Activated naive CD4-positive, alpha-beta T cell treated with anti-CD3 and anti-CD28 coated beads, Interleukin-2, amount 50 U/mL, for 16 hours (primary cell): ENCODE measurements around the gene FGF18.
"Not testable (repeated sequence)": the region's sequence is repeated elsewhere in the genome, so short reads cannot be mapped to it uniquely, and the experiment has no call there.

Experiments used
- DNase-seq: peaks from one replicate; pipeline ENCODE4 v3.0.0-alpha.2; 2020

Gene FGF18, protein sequence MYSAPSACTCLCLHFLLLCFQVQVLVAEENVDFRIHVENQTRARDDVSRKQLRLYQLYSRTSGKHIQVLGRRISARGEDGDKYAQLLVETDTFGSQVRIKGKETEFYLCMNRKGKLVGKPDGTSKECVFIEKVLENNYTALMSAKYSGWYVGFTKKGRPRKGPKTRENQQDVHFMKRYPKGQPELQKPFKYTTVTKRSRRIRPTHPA

DNA sequence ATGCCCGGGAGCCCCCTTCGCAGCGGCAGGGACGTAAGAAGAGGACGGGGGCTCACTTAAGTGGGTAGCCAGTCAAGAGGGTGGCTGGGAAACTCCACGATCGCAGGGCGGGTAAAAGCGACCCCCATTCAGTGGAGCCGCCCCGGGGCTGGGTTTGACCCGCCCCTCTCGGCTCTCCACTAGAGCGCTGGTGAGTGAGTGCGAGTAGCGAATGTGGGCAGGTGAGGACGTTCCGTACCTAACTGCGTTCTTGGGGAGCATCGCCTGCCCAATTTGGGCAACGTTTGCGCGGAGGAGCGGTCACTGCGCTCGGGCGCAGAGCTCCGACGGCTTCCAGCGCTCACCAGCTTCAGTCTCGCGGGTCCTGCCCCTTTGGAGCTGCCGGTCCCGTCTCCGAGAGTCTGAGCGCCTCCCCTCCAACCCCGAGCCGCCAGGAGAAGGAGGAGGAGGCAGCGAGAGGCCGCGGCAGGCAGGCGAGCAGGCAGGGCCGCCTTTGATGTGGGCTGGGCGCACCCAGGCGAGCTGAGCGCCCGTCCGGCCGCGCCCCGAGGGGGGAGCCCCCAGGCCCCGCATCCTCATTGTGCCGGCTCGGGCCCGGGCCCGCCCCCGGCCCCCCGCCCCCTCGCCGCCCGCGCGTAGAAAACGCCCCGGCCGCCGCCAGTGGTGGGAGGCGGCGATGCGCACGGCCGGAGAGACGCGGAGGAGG, at the start of gene FGF18:
FGF18 (plus strand) TSS at position 666 of the 706 bp plus-strand sequence. CDS start 553 bp downstream, outside the sequence.
- peak; percentile 35 for DNase-seq

DNA sequence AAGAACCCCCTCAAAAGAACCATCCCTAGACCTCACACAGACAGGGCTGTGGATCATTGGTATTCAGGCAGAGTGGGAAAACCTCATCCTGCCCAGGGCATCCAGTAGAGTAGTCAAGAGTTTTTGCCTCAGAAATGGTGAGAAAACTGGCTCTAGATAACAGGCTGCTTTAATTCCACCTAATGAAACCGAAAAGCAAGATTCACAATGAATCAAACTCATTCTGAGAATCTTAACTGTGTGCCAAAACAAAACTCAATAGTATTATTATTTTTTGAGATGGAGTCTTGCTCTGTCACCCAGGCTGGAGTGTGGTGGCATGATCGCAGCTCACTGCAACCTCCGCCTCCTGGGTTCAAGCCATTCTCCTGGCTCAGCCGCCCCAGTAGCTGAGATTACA, 49.5 kb upstream of the FGF18 start:
- DNase-seq = no peak

GRCh38 chr5:171370881-171371280, 48.6 kb upstream of the FGF18 start:
- DNase-seq = not testable (repeated sequence)

DNA sequence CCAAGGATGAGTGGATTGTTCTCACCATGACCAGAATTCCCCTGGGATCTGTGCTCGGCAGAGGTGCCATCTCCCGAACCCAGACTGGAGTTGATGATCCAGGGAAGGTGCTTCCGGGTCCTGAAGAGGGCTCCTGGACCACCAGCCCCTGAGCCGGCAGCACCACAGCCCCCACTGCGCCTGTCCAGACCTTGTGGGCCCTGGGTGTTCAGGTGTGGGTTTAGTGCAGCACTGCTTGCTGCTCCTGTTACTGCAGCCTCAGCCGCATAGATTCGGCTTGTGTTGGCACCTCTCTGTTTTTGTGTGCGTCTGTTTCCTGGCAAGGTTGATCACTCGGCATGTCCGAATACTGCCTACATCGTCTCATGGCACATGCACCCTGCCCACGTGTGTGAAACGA, 48.1 kb upstream of the FGF18 start:
- DNase-seq = no peak

- DNase-seq = no peak
Observed at GRCh38 chr5:171379961-171380360, 39.5 kb upstream of the FGF18 start.

DNA sequence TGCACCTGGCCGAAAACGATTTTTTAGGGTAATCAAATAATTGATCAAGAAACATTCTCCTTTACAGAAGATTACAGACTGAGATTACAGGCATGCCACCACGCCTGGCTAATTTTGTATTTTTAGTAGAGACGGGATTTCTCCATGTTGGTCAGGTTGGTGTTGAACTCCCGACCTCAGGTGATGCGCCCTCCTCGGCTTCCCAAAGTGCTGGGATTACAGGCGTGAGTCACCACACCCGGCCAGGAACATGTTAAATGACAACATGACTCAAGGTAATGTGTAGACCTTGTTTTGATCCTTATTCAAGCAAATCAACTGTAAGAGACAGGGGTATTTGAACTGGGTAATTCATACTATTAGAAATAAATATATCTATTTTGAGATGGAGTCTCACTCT, 35.0 kb upstream of the FGF18 start:
- not testable (repeated sequence) for DNase-seq

- not testable (repeated sequence) for DNase-seq
Observed at GRCh38 chr5:171384999-171385398, 34.4 kb upstream of the FGF18 start.

- no peak for DNase-seq
Observed at GRCh38 chr5:171386006-171386671, 33.3 kb upstream of the FGF18 start.

DNA sequence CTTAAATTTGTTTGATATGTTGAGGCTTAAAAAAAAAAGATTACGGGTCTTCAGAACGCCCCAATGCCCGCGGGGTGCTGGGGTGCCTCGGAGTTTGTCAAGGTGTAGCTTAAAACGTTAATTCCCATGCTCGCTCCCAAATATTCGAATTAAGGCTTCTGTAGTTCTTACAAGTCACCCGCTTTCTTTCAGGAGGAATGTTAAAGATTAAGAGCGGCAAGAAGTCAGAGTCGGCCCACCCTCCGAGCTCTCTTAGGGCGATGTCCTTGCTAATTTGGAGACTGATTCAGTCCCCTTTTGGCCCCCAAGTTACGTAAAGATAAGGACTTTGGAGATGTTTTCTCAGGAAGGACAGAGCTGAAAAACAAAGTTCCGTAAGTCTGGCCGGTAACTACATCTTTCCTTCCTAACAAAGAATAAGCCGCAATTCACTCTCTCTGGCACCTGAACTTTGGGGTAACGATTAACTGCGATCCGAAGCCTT, 32.5 kb upstream of the FGF18 start:
- DNase-seq = no peak

GRCh38 chr5:171387345-171387969, 32.0 kb upstream of the FGF18 start, which contains the start of gene NPM1:
Gene NPM1 (plus strand): TSS chr5:171387849. CDS start chr5:171387949, 100 bp downstream.
- DNase-seq = peak; percentile 97

- peak; percentile 85 for DNase-seq
Observed at GRCh38 chr5:171387970-171388815, 31.3 kb upstream of the FGF18 start.

GRCh38 chr5:171388816-171389168, 30.7 kb upstream of the FGF18 start:
- DNase-seq = peak; percentile 45

DNA sequence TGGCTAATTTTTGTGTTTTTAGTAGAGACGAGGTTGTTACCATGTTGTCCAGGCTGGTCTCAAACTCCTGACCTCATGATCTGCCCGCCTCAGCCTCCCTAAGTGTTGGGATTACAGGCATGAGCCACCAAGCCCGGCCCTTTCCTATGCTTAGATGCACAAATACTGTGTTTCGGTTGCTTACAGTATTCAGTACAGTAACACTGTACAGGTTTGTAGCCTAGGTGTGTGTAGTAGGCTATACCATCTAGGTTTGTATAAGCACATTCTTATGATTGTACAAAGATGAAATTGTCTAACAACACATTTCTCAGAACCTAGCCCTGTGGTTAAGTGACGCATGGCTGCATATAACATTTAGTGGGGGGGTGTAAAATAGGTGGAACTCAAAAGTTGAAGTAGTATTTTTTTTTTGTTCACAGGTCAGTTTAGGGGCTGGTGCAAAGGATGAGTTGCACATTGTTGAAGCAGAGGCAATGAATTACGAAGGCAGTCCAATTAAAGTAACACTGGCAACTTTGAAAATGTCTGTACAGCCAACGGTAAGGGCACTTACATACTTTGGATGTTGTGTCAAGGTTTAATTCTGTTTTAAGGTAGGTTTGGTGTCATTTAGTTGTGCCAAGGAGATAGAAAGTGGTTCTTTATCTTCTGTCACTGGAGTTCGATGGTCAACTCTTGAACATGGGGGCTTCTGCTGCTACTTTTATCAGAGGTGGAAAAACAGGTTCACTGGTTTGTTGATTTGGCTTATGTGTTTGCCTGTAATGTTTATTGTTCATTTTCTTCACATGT, 28.4 kb upstream of the FGF18 start:
- no peak for DNase-seq

GRCh38 chr5:171391996-171392577, 27.4 kb upstream of the FGF18 start:
- no peak for DNase-seq

DNA sequence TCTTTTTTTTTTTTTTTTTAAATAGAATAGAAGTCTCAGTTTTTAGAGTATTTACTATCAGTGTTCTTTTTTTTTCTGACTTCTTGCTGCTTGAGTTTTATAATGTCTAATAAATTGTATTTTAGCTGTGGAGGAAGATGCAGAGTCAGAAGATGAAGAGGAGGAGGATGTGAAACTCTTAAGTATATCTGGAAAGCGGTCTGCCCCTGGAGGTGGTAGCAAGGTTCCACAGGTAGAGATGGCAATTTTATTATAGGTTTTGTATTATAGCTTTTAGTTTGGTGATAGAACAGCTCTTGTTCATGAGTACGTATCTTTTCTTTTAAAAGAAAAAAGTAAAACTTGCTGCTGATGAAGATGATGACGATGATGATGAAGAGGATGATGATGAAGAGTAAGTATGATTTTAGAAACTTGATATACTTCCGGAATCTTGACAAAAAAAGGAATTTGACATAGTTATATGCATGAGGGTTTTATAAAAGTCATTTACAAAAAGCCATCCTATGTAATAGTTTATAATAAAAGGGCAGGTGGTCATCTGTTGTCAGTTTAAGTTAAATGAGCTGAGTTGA, 26.8 kb upstream of the FGF18 start:
- no peak for DNase-seq

GRCh38 chr5:171395042-171395441, 24.4 kb upstream of the FGF18 start:
- DNase-seq = no peak

- not testable (repeated sequence) for DNase-seq
Observed at GRCh38 chr5:171396583-171396982, 22.9 kb upstream of the FGF18 start.

DNA sequence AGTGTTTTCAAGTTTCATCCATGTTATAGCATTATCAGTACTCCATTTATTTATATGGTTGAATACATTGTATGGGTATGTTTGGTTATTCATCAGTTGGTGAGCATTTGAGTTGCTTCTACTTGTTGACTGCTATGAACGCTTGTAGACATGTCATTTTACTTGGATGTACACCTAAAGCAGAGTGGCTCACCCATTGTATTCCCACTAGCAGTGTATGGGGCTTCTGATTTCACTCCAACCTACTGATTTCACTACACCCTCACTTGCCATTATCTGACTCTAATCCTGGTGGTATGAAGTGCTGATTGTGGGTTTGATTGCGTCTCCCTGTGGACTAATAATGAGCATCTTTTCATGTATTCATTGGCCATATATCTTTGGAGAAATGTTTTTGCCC, 22.3 kb upstream of the FGF18 start:
- no peak for DNase-seq

DNA sequence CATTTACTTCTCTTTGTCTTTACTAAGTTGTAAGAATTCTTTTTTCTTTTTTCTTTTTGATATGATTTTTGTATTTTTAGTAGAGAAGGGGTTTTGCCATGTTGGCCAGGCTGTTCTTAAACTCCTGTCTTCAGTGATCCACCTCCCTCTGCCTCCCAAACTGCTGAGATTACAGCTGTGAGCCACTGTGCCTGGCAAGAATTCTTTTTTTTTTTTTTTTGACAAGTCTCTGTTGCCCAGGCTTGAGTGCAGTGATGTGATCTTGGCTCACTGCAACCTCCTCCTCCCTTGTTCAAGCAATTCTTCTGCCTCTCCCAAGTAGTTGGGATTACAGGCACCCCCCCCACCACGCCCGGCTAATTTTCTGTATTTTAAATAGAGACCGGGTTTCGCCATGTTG, 21.8 kb upstream of the FGF18 start:
- no peak for DNase-seq

DNA sequence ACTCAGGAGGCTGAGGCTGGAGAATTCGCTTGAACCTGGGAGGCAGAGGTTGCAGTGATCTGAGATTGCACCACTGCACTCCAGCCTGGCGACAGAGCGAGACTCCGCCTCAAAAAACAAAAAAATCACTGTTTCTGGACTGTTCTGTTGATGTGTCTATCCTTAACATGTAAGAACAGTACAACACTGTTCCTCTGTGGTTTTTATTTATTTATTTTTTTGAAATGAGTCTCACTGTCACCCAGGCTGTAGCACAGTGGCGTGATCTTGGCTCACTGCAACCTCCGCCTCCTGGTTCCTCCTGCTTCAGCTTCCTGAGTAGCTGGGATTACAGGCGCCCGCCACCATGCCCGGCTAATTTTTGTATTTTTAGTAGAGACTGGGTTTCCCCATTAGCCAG, 20.8 kb upstream of the FGF18 start:
- DNase-seq = not testable (repeated sequence)

DNA sequence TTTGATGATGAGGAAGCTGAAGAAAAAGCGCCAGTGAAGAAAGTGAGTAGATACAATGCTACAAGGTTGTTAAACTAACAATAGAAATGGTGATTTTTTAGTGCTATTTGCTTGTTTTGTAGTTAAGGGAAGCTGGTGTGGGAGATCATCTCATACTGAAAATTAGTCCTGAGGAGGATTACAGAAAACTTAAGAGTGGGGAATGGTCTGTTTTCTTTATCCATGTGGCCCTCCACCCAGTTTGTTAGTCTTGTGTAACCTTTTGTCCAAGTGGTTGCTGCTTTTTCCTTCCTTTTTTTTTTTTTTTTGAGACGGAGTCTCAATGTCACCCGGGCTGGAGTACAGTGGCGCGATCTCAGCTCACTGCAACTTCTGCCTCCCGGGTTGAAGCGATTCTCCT, 19.3 kb upstream of the FGF18 start:
- no peak for DNase-seq
